Omental fat pad (tissue), 4 donors: Measurements from ENCODE around the gene PAX3. TPM values are rescaled to one million over a fixed set of nuclear protein-coding genes. Genes with fewer than 3 reads are reported as not detected.

Source experiments
- ATAC-seq: fragments of 150-250 bp; one replicate; pipeline ENCODE4 v1.9.1; 2016; ENCODE audit warnings: mild to moderate bottlenecking, moderate library complexity; ENCODE audit not compliant: low FRiP score
- DNase-seq: peaks from one replicate; pipeline ENCODE4 v3.0.0-alpha.2; 2019; ENCODE audit warnings: low spot score
- total RNA-seq, 4 donors: library from RNA; depleted of rRNA; stranded (reverse); fragments of >200 nt; gene quantifications; one replicate each; pipeline ENCODE4 v1.1.0, GENCODE V29; 2016
- TF ChIP-seq, protein P1 (sequence below), 3 donors: fragments of 450-650 bp; IDR thresholded peaks; one replicate each; pipeline ENCODE4 v1.5.1; 2016 to 2017; ENCODE audit warnings: antibody characterized with exemption in 3 of 3, mild to moderate bottlenecking in 3 of 3, moderate library complexity in 2 of 3

Gene PAX3
- total RNA-seq, 4 donors from 2014 or later = not detected

DNA sequence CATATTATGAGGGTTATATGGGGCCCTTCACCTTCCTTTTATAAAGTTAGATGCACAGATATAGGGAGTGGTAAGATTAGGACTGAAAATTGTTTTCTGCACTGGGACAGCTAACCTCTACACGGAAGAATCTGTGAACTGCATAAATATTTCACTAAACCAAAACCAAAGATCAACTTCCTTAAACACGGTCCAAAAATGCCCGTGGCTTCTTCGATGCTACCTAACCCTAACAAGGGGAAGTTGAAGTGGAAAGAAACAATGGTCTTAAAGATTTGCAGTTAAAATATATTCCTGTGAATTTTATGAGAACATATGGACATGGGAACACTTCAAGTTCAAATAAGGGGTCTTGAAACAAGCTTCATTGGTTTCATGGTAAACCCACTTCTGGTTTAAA is 33.3 kb upstream of the PAX3 start:
- no peak for ATAC-seq
- TF ChIP-seq, protein P1, sequence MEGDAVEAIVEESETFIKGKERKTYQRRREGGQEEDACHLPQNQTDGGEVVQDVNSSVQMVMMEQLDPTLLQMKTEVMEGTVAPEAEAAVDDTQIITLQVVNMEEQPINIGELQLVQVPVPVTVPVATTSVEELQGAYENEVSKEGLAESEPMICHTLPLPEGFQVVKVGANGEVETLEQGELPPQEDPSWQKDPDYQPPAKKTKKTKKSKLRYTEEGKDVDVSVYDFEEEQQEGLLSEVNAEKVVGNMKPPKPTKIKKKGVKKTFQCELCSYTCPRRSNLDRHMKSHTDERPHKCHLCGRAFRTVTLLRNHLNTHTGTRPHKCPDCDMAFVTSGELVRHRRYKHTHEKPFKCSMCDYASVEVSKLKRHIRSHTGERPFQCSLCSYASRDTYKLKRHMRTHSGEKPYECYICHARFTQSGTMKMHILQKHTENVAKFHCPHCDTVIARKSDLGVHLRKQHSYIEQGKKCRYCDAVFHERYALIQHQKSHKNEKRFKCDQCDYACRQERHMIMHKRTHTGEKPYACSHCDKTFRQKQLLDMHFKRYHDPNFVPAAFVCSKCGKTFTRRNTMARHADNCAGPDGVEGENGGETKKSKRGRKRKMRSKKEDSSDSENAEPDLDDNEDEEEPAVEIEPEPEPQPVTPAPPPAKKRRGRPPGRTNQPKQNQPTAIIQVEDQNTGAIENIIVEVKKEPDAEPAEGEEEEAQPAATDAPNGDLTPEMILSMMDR (IDR thresholded peaks at IDR 0.05) = no peak

DNA sequence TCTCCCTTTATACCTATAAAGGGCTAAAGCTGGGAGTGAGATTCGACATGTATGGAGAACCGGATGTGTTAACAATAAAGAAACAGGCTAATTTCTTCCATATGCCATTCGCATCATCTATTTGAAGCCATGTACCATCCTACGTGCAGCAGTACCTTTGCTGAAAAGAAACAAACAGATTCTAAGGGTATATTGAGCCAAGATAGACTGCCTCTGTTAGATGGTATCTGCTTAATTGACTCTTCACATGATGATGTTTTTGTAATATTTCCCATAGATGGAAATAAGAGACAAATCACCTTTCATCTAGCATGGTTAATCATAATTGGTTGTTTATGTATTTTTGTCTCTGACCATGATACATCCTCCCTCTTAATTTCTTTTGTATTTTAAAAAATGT is 32.1 kb upstream of the PAX3 start:
- DNase-seq (no peak), ATAC-seq (no peak)
- TF ChIP-seq, protein P1 (IDR thresholded peaks at IDR 0.05) = no peak

More for the DNA sequence above, 33.3 kb upstream of the PAX3 start:
- DNase-seq = no peak

DNA sequence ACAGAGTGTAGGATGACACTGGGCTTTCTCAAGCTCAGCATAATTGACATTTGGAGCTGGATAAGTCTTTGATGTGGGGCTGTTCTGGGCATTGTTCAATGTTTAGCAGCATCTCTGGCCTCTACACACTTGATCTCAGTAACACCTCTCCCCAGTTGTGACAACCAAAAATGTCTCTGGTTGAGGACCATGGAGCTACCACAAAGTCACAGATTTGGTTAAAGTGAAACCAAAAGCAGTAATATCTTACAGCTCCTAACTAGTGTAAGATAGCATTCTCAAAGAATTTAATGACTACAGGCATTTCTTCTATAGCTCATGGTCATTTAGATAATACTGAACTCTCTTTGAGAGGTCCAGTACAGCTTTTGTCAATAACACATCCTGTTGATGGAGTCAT is 23.4 kb upstream of the PAX3 start:
- no peak for ATAC-seq
- TF ChIP-seq, protein P1 (IDR thresholded peaks at IDR 0.05) = no peak
- no peak for DNase-seq

DNA sequence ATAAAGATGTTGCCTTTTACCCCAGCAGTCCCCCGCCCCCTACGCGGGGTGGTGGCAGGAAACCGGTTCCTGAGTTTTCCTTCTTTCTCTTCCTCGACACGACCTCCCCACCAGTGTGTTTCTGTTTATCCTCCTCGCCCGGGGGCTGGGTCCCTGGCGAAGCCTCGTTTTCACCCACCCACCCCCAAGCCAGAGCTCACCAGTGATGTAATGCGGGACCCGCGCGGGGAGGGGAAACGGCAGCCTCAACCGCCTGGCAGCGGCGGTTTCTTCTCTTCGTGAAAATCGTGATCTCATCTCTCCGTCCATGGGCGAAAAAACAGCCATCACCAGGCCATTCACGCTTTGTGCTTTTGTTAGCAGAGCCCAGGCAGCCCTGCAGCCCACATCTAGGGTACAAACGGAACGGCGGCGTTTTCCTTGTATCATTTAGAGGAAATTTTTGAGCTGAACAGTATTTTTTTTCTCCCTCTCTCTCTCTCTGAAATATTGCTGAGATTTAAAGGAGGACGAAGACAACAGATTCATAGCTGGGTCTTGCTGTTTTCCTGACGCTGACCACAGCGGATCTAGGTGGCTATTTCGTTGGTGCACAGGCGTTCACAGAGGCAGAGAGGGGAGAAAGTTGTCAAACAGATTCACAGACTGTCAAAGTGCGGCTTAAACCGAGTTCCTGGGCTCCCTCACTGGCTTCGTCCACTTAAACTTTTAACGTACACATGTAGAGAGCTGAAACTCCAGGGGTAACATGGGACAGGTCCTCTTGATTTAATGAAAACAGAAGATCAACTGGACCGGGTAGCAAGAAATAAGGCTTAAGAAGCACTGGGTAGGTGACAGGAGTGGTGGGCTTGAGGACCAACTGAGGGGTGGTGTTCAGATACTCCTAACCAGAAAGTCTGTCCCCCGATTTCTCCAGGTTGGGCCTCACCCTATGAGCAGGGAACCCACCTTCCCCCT is 21.9 kb upstream of the PAX3 start:
- ATAC-seq (no peak), DNase-seq (no peak)
- TF ChIP-seq, protein P1 (IDR thresholded peaks at IDR 0.05) = no peak

DNA sequence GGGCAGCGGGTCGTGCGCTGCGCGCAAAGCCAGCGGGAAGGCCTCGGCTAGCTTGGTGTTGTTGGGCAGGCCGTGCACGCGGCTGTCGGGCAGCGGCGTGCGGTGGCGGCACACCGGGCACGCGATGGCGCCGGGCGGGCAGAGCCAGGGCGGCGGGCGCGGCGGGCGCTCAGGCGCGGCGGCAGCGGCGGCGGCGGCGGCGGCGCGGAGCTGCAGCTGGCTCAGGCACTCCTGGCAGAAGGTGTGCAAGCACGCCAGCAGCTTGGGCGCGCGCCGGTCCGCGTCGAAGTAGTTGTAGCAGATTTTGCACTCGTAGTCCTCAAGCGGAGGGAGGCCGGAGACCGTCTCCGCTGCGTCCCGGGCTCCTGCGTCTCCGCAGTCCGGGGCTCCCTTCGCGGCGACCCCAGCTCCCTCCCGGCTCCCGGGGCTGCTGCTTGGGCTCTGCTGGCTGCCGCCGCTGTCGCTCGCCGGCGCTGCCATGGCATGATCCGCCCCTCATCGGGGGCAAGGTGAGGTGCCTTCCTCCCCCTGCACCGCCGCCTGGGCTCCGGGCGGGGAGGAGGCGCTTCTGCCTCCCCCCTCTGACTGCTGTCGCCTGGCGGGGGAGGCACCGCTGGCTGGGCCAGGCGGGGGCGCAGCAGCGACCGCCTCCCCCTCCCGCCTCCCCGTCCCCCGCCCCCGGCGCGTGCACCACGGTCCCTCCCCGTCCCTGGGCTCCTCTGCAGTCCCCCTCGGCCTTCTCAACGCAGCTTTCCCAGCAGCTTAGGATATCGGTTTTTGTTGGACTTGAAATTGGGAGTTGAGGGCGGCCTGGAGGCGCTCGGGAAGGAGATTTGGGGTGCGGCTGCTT is 21.0 kb upstream of the PAX3 start:
- TF ChIP-seq, protein P1 (IDR thresholded peaks at IDR 0.05) = no peak
- ATAC-seq = peak; percentile 42
- no peak for DNase-seq

DNA sequence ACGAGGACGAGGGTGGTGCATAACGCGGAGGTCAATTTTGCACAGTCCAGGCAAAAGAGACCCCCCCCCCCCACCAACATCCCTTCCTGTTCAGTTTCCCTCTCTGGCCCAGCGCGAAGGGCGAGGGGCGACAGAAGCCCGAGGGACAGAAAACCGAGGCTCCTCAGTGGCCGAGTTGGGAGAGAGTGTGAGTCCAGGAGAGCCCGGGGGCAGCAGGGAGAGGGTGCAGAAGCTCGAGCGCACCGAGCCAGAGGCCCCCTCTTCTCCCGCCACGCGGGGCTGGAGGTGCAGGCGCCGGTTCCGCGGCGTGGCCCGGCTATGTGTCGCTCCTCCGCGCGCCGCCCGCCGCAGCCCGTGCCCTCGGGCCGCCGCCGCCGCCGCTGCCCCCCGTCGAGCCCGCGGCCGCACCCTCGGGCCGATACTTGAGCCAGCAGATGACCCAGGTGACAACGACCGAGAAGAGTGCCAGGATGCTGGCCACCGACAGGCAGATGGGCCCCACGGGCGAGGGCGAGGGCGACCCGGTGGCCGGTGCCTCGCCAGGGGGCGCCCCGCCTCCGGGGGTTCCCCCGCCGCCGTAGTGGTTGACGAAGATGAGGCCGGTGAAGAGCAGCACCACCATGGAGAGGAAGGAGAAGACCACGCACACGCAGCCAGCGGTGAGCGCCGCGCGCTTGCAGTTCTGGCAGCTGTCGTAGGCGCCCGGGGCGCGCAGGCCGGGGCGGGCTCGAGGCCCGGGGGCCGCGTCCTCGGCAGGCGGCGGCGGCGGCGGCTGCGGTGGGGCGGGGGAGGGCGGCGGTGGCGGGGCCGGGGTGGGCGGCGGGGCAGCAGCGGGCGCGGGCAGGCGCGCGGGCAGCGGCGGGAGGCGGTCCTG is 20.2 kb upstream of the PAX3 start:
- ATAC-seq = peak; percentile 48
- TF ChIP-seq, protein P1 (IDR thresholded peaks at IDR 0.05) = no peak
- DNase-seq = no peak
